H54 (cell line): ENCODE measurements around the gene VPS26A.
"Not testable (repeated sequence)": the region's sequence is repeated elsewhere in the genome, so short reads cannot be mapped to it uniquely, and the experiment has no call there.

Source experiments
- DNase-seq: peaks from one replicate; pipeline ENCODE4 v3.0.0; 2011; ENCODE audit warnings: low spot score, mixed read lengths; ENCODE audit not compliant: insufficient read length
- FAIRE-seq: peaks from 3 replicates; lab custom pipeline; 2011; peaks lifted over from hg19 to GRCh38; lab: Jason Lieb, UNC
- POLR2A ChIP-seq: IDR thresholded peaks from 2 replicates; pipeline ENCODE4 v1.6.1; 2011; ENCODE audit warnings: low read depth, mild to moderate bottlenecking, low read length

VPS26A gene

GRCh38 chr10:69172241-69172982 is 48.4 kb downstream of the VPS26A start:
- DNase-seq (no peak), FAIRE-seq (peak; percentile 64)

GRCh38 chr10:69175326-69175725 is 51.3 kb downstream of the VPS26A start:
- DNase-seq, FAIRE-seq: not testable (repeated sequence)

More at GRCh38 chr10:69172241-69172982, 48.4 kb downstream of the VPS26A start:
- no peak for TF ChIP-seq POLR2A

- no peak for TF ChIP-seq POLR2A
- no peak for FAIRE-seq
- DNase-seq: no peak
Measured at GRCh38 chr10:69176823-69177222, 52.8 kb downstream of the VPS26A start.

GRCh38 chr10:69179089-69179742 is 55.2 kb downstream of the VPS26A start:
- TF ChIP-seq POLR2A: no peak
- DNase-seq: no peak
- FAIRE-seq: no peak

GRCh38 chr10:69179743-69180524 is 56.0 kb downstream of the VPS26A start, which contains the start of gene SUPV3L1:
Gene SUPV3L1, plus strand, starts transcription at chr10:69180234. Its CDS starts 58 bp downstream, at chr10:69180292.
- TF ChIP-seq POLR2A: peak; percentile 52; the same call in 1 of the 2 replicates
- FAIRE-seq: peak; percentile 97
- DNase-seq: peak; percentile 84

- DNase-seq: peak; percentile 32
- FAIRE-seq: no peak
- TF ChIP-seq POLR2A: no peak
Measured at GRCh38 chr10:69180525-69181204, 56.7 kb downstream of the VPS26A start.

- DNase-seq (no peak), FAIRE-seq (no peak)
- TF ChIP-seq POLR2A: no peak
Measured at GRCh38 chr10:69181433-69181832, 57.5 kb downstream of the VPS26A start.

- no peak for TF ChIP-seq POLR2A
- DNase-seq (no peak), FAIRE-seq (no peak)
Measured at GRCh38 chr10:69182005-69182404, 58.0 kb downstream of the VPS26A start.

- DNase-seq (no peak), FAIRE-seq (no peak)
- no peak for TF ChIP-seq POLR2A
Measured at GRCh38 chr10:69186524-69186923, 62.5 kb downstream of the VPS26A start.

- DNase-seq (no peak), FAIRE-seq (peak; percentile 75)
- TF ChIP-seq POLR2A: no peak
Measured at GRCh38 chr10:69201045-69201444, 77.1 kb downstream of the VPS26A start.

GRCh38 chr10:69202332-69202731 is 78.4 kb downstream of the VPS26A start:
- DNase-seq: no peak
- FAIRE-seq: no peak
- TF ChIP-seq POLR2A: no peak

GRCh38 chr10:69208761-69209160 is 84.8 kb downstream of the VPS26A start:
- DNase-seq (no peak), FAIRE-seq (no peak)
- no peak for TF ChIP-seq POLR2A

GRCh38 chr10:69209787-69210484 is 86.0 kb downstream of the VPS26A start:
- no peak for TF ChIP-seq POLR2A
- FAIRE-seq: no peak
- no peak for DNase-seq
